A673 (cell line): Measurements from ENCODE around the gene ZNF268. TPM values are rescaled to one million over a fixed set of nuclear protein-coding genes. Genes with fewer than 3 reads are reported as not detected.

Experiments used
- total RNA-seq: library from RNA; stranded (reverse); gene quantifications from 2 replicates; pipeline ENCODE4 v1.2.3, GENCODE V29; 2021

Gene ZNF268
- total RNA-seq, 1 experiment from 2014 or later, result 20.6 TPM

Other genes starting within 250 kb of the ZNF268 start
- gene ZNF605, start 225.2 kb upstream of the ZNF268 start, total RNA-seq, result 12.9 and 13.0 TPM in 2 replicates
- 16.0 and 17.1 TPM in 2 replicates for gene ZNF26, start 195.1 kb upstream of the ZNF268 start, total RNA-seq
- gene ZNF84, start 144.0 kb upstream of the ZNF268 start, total RNA-seq, result 35.5 and 40.4 TPM in 2 replicates
- 14.9 and 16.7 TPM in 2 replicates for gene ZNF140, start 100.6 kb upstream of the ZNF268 start, total RNA-seq
- 2.9 TPM in 2 replicates for gene ZNF891, start 51.2 kb upstream of the ZNF268 start, total RNA-seq
- 10.1 and 13.5 TPM in 2 replicates for gene ZNF10, start 50.9 kb upstream of the ZNF268 start, total RNA-seq
- not detected in 2 replicates for gene ANHX, start 54.4 kb downstream of the ZNF268 start, total RNA-seq